HepG2 (cell line): ENCODE results near the gene DTNB. TPM values are rescaled to one million over a fixed set of nuclear protein-coding genes. Genes with fewer than 3 reads are reported as not detected.

ENCODE experiments used
- ARHGAP35 ChIP-seq: sonication (generic); formaldehyde crosslinking; IDR thresholded peaks from 2 replicates; pipeline ENCODE4 v1.9.0; 2022; ENCODE audit warnings: mild to moderate bottlenecking, inconsistent platforms, moderate library complexity, missing genetic modification reagents, borderline replicate concordance
- DMAP1 ChIP-seq: IDR thresholded peaks from 2 replicates; pipeline ENCODE4 v1.6.1; 2016
- NCOA5 ChIP-seq: sonication (generic); formaldehyde crosslinking; IDR thresholded peaks from 2 replicates; pipeline ENCODE4 v1.4.0; 2020; ENCODE audit warnings: missing genetic modification reagents
- PHB2 ChIP-seq: fragments of 450-650 bp; IDR thresholded peaks from 2 replicates; pipeline ENCODE4 v1.6.1; 2018; ENCODE audit not compliant: partially characterized antibody
- PHF21A ChIP-seq: sonication (generic); formaldehyde crosslinking; IDR thresholded peaks from 2 replicates; pipeline ENCODE4 v1.5.0; 2020; ENCODE audit warnings: mild to moderate bottlenecking, missing genetic modification reagents
- PHF8 ChIP-seq: sonication (generic); formaldehyde crosslinking; IDR thresholded peaks from 2 replicates; pipeline ENCODE4 v1.5.0; 2020; ENCODE audit warnings: missing genetic modification reagents
- SP2 ChIP-seq: sonication (generic); formaldehyde crosslinking; IDR thresholded peaks from 2 replicates; pipeline ENCODE4 v1.5.1; 2020; ENCODE audit warnings: mild to moderate bottlenecking, missing genetic modification reagents
- ZNF256 ChIP-seq: sonication (generic); formaldehyde crosslinking; conservative IDR thresholded peaks from 2 replicates; pipeline ENCODE4 v1.4.0; 2020; ENCODE audit warnings: missing genetic modification reagents
- ZNF460 ChIP-seq: sonication (generic); formaldehyde crosslinking; IDR thresholded peaks from 2 replicates; pipeline ENCODE4 v1.5.1; 2020; ENCODE audit warnings: missing genetic modification reagents, mild to moderate bottlenecking, borderline replicate concordance
- ZNF569 ChIP-seq: sonication (generic); formaldehyde crosslinking; IDR thresholded peaks from 2 replicates; pipeline ENCODE4 v1.5.0; 2020; ENCODE audit warnings: mild to moderate bottlenecking, missing genetic modification reagents, moderate library complexity, borderline replicate concordance
- ZSCAN22 ChIP-seq: sonication (generic); formaldehyde crosslinking; IDR thresholded peaks from 2 replicates; pipeline ENCODE4 v1.4.0; 2020; ENCODE audit warnings: mild to moderate bottlenecking, missing genetic modification reagents
- polyA plus RNA-seq, 8 experiments: library from polyadenylated mRNA; depleted of rRNA in 3 of 8; stranded (reverse) in 7 of 8; unstranded in 1 of 8; fragments of >200 nt; fragmentation: Illumina TruSeq in 4 of 8; extraction: Trizol in 4 of 8; gene quantifications; 2 replicates each; pipeline versions ENCODE4 v1.2.1 to v1.2.3, GENCODE V29; 2011 to 2016; ENCODE audit warnings: low read depth in 4 of 8, missing spikeins in 1 of 8, mixed read lengths in 1 of 8; ENCODE audit not compliant: insufficient read depth in 1 of 8
- total RNA-seq, 5 experiments: library from RNA; depleted of rRNA; stranded (reverse); fragments of >200 nt; fragmentation: Illumina TruSeq; extraction: Trizol; gene quantifications; 2 replicates each; pipeline ENCODE4 v1.2.3, GENCODE V29; 2016; ENCODE audit warnings: low read depth in 1 of 5
- TF ChIP-seq, protein P1 (sequence below): sonication (generic); formaldehyde crosslinking; IDR thresholded peaks from 2 replicates; pipeline ENCODE4 v1.4.0; 2020; ENCODE audit warnings: low read depth, missing genetic modification reagents
- TF ChIP-seq, protein P2 (sequence below): sonication (generic); formaldehyde crosslinking; IDR thresholded peaks from 2 replicates; pipeline ENCODE4 v1.5.0; 2020; ENCODE audit warnings: missing genetic modification reagents, mild to moderate bottlenecking, borderline replicate concordance
- TF ChIP-seq, protein P3 (sequence below): sonication (generic); formaldehyde crosslinking; IDR thresholded peaks from 2 replicates; pipeline ENCODE4 v1.4.0; 2020; ENCODE audit warnings: missing genetic modification reagents
- TF ChIP-seq, protein P4 (sequence below): sonication (generic); formaldehyde crosslinking; conservative IDR thresholded peaks from 2 replicates; pipeline ENCODE4 v1.4.0; 2020; ENCODE audit warnings: mild to moderate bottlenecking, missing genetic modification reagents, moderate library complexity

DTNB gene
- total and polyA plus RNA-seq, 2 of the 13 experiments (the other 11 are each of a cell fraction or from before 2014, with no cell fraction given) = 14.4 to 23.9 TPM

DNA sequence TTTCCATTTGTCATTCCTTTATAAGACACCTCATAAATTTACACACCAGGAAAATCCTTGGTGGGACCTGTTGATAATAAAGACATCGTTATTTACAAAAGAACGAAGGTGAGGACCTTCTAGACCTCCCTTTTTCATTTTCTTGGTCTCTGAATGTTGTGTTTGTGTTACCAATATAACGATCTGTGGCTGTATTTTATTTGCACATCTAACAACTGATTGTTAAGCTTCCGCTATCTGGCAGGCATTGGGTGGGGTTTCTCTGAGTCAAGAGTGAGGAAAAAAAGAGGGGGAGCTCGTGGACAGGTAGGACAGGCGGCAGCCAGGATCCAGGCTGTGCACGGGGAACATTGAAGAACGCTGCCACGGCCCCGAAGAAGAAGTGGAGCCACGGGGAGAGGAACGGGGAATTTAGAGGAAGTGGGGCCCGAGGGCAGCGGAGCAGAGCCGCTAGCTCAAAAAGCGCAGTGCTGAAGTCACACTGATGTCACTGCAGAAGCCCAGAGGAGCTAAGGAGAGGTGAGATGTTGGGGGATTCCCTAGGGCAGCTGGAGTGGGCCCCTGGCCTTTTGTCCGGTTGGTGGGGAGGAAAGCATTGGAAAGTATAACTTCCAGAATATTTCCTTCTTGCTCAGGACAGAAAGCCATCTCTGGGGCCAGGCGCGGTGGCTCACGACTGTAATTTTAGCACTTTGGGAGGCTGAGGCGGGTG, 310.8 kb downstream of the DTNB start (continued):
- TF ChIP-seq, protein P1, sequence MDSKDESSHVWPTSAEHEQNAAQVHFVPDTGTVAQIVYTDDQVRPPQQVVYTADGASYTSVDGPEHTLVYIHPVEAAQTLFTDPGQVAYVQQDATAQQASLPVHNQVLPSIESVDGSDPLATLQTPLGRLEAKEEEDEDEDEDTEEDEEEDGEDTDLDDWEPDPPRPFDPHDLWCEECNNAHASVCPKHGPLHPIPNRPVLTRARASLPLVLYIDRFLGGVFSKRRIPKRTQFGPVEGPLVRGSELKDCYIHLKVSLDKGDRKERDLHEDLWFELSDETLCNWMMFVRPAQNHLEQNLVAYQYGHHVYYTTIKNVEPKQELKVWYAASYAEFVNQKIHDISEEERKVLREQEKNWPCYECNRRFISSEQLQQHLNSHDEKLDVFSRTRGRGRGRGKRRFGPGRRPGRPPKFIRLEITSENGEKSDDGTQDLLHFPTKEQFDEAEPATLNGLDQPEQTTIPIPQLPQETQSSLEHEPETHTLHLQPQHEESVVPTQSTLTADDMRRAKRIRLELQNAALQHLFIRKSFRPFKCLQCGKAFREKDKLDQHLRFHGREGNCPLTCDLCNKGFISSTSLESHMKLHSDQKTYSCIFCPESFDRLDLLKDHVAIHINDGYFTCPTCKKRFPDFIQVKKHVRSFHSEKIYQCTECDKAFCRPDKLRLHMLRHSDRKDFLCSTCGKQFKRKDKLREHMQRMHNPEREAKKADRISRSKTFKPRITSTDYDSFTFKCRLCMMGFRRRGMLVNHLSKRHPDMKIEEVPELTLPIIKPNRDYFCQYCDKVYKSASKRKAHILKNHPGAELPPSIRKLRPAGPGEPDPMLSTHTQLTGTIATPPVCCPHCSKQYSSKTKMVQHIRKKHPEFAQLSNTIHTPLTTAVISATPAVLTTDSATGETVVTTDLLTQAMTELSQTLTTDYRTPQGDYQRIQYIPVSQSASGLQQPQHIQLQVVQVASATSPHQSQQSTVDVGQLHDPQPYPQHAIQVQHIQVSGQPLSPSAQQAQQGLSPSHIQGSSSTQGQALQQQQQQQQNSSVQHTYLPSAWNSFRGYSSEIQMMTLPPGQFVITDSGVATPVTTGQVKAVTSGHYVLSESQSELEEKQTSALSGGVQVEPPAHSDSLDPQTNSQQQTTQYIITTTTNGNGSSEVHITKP (CRISPR knock-in tag) = no peak
- TF ChIP-seq, protein P2, sequence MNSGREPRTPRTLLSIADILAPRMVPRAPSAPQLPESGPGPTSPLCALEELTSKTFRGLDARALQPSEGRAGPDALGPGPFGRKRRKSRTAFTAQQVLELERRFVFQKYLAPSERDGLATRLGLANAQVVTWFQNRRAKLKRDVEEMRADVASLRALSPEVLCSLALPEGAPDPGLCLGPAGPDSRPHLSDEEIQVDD (CRISPR knock-in tag) = no peak
- TF ChIP-seq, protein P3, sequence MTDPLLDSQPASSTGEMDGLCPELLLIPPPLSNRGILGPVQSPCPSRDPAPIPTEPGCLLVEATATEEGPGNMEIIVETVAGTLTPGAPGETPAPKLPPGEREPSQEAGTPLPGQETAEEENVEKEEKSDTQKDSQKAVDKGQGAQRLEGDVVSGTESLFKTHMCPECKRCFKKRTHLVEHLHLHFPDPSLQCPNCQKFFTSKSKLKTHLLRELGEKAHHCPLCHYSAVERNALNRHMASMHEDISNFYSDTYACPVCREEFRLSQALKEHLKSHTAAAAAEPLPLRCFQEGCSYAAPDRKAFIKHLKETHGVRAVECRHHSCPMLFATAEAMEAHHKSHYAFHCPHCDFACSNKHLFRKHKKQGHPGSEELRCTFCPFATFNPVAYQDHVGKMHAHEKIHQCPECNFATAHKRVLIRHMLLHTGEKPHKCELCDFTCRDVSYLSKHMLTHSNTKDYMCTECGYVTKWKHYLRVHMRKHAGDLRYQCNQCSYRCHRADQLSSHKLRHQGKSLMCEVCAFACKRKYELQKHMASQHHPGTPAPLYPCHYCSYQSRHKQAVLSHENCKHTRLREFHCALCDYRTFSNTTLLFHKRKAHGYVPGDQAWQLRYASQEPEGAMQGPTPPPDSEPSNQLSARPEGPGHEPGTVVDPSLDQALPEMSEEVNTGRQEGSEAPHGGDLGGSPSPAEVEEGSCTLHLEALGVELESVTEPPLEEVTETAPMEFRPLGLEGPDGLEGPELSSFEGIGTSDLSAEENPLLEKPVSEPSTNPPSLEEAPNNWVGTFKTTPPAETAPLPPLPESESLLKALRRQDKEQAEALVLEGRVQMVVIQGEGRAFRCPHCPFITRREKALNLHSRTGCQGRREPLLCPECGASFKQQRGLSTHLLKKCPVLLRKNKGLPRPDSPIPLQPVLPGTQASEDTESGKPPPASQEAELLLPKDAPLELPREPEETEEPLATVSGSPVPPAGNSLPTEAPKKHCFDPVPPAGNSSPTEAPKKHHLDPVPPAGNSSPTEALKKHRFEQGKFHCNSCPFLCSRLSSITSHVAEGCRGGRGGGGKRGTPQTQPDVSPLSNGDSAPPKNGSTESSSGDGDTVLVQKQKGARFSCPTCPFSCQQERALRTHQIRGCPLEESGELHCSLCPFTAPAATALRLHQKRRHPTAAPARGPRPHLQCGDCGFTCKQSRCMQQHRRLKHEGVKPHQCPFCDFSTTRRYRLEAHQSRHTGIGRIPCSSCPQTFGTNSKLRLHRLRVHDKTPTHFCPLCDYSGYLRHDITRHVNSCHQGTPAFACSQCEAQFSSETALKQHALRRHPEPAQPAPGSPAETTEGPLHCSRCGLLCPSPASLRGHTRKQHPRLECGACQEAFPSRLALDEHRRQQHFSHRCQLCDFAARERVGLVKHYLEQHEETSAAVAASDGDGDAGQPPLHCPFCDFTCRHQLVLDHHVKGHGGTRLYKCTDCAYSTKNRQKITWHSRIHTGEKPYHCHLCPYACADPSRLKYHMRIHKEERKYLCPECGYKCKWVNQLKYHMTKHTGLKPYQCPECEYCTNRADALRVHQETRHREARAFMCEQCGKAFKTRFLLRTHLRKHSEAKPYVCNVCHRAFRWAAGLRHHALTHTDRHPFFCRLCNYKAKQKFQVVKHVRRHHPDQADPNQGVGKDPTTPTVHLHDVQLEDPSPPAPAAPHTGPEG = no peak
- peak; percentile 65 for TF ChIP-seq ZSCAN22 (CRISPR knock-in tag)
- TF ChIP-seq ARHGAP35 (CRISPR knock-in tag) = no peak
- no peak for TF ChIP-seq PHB2
- no peak for TF ChIP-seq ZNF256 (CRISPR knock-in tag)
- no peak for TF ChIP-seq NCOA5
- TF ChIP-seq PHF21A (CRISPR knock-in tag) = no peak
- TF ChIP-seq ZNF569 = 0 out of 2 replicates have a peak, but pooled peaks have one; percentile 70
- TF ChIP-seq PHF8 (CRISPR knock-in tag) = 0 out of 2 replicates have a peak, but pooled peaks have one; percentile 7
- no peak for TF ChIP-seq ZNF460
- 0 out of 2 replicates have a peak, but pooled peaks have one; percentile 11 for TF ChIP-seq DMAP1 (CRISPR knock-in tag)
- TF ChIP-seq, protein P4, sequence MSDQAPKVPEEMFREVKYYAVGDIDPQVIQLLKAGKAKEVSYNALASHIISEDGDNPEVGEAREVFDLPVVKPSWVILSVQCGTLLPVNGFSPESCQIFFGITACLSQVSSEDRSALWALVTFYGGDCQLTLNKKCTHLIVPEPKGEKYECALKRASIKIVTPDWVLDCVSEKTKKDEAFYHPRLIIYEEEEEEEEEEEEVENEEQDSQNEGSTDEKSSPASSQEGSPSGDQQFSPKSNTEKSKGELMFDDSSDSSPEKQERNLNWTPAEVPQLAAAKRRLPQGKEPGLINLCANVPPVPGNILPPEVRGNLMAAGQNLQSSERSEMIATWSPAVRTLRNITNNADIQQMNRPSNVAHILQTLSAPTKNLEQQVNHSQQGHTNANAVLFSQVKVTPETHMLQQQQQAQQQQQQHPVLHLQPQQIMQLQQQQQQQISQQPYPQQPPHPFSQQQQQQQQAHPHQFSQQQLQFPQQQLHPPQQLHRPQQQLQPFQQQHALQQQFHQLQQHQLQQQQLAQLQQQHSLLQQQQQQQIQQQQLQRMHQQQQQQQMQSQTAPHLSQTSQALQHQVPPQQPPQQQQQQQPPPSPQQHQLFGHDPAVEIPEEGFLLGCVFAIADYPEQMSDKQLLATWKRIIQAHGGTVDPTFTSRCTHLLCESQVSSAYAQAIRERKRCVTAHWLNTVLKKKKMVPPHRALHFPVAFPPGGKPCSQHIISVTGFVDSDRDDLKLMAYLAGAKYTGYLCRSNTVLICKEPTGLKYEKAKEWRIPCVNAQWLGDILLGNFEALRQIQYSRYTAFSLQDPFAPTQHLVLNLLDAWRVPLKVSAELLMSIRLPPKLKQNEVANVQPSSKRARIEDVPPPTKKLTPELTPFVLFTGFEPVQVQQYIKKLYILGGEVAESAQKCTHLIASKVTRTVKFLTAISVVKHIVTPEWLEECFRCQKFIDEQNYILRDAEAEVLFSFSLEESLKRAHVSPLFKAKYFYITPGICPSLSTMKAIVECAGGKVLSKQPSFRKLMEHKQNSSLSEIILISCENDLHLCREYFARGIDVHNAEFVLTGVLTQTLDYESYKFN = 0 out of 2 replicates have a peak, but pooled peaks have one; percentile 8
- TF ChIP-seq SP2 = 0 out of 2 replicates have a peak, but pooled peaks have one; percentile 5
